Stimulated activated CD4-positive, alpha-beta T cell treated with anti-CD3 and anti-CD28 coated beads, Interleukin-15, amount 100 ng/mL, for 24 hours (primary cell): ENCODE results near the gene PLAU.
"Not testable (repeated sequence)": the region's sequence is repeated elsewhere in the genome, so short reads cannot be mapped to it uniquely, and the experiment has no call there.

Experiments
- DNase-seq: peaks from one replicate; pipeline ENCODE4 v3.0.0-alpha.2; 2020

Gene PLAU

GRCh38 chr10:73877533-73878160 lies 33.3 kb upstream of the PLAU start:
- no peak for DNase-seq

- no peak for DNase-seq
These were observed 32.6 kb upstream of the PLAU start for GRCh38 chr10:73878365-73878764.

GRCh38 chr10:73879296-73880173 lies 31.4 kb upstream of the PLAU start:
- DNase-seq, result peak; percentile 96

- no peak for DNase-seq
These were observed 29.6 kb upstream of the PLAU start for GRCh38 chr10:73881221-73881919.

- no peak for DNase-seq
These were observed 26.9 kb upstream of the PLAU start for GRCh38 chr10:73884017-73884416.

GRCh38 chr10:73886085-73886529 lies 24.8 kb upstream of the PLAU start:
- peak; percentile 76 for DNase-seq

- no peak for DNase-seq
These were observed 24.2 kb upstream of the PLAU start for GRCh38 chr10:73886661-73887293.

- DNase-seq, result no peak
These were observed 23.5 kb upstream of the PLAU start for GRCh38 chr10:73887294-73888039.

GRCh38 chr10:73888514-73888913 lies 22.4 kb upstream of the PLAU start:
- DNase-seq, result no peak

- peak; percentile 49 for DNase-seq
These were observed 21.9 kb upstream of the PLAU start for GRCh38 chr10:73889014-73889413.

GRCh38 chr10:73889416-73889815 lies 21.5 kb upstream of the PLAU start:
- not testable (repeated sequence) for DNase-seq

- no peak for DNase-seq
These were observed 20.7 kb upstream of the PLAU start for GRCh38 chr10:73890261-73890660.

GRCh38 chr10:73890830-73891229 lies 20.1 kb upstream of the PLAU start:
- not testable (repeated sequence) for DNase-seq

GRCh38 chr10:73891540-73891939 lies 19.4 kb upstream of the PLAU start:
- no peak for DNase-seq

- no peak for DNase-seq
These were observed 18.5 kb upstream of the PLAU start for GRCh38 chr10:73892310-73893030.

GRCh38 chr10:73893426-73893825 lies 17.5 kb upstream of the PLAU start:
- DNase-seq, result no peak

GRCh38 chr10:73894245-73894971 lies 16.5 kb upstream of the PLAU start:
- DNase-seq, result peak; percentile 23

- not testable (repeated sequence) for DNase-seq
These were observed 15.6 kb upstream of the PLAU start for GRCh38 chr10:73895381-73895780.

- DNase-seq, result no peak
These were observed 13.2 kb upstream of the PLAU start for GRCh38 chr10:73897693-73898092.

- DNase-seq, result no peak
These were observed 12.1 kb upstream of the PLAU start for GRCh38 chr10:73898730-73899410.
